Activated CD8-positive, alpha-beta memory T cell treated with anti-CD3 and anti-CD28 coated beads for 1 hour (primary cell): Measurements from ENCODE around the gene UPK2.
A peak's percentile ranks its signal among the peaks of the same experiment; 100 is the strongest.

ENCODE experiments used
- DNase-seq, 2 donors: peaks; one replicate each; pipeline ENCODE4 v3.0.0-alpha.2; 2020; ENCODE audit warnings: low read depth in 1 of 2; ENCODE audit errors: extremely low read depth in 1 of 2

Gene UPK2

DNA sequence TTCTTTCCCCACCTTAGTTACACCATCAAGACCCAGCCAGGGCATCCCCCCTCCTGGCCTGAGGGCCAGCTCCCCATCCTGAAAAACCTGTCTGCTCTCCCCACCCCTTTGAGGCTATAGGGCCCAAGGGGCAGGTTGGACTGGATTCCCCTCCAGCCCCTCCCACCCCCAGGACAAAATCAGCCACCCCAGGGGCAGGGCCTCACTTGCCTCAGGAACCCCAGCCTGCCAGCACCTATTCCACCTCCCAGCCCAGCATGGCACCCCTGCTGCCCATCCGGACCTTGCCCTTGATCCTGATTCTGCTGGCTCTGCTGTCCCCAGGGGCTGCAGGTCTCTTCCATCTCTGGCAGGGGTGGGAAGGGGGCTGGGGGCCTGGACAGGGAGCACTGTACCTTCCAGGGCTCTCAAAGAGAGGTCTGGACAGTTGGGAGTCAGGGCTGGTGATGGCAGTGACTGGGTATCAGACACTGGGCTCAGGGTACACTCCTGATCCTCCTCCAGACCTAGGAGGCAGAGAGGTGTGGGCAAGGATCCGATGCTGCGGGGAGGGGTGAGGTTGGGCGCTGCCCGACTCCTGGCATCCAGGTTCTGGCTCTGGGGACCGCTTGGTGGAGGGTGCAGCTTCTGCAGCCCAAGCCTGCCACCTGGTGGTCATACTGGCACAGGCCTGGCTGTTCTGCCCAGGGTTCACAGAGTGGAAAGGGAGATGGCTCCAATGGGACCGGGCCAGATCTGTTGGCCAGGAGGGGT lies at the start of gene UPK2:
Gene UPK2, plus strand, starts transcription at position 205 of the 753 bp plus-strand sequence. Its CDS starts 53 bp downstream, at position 258.
- DNase-seq: peak; percentile 80 to 84

- peak; percentile 61 to 73 for DNase-seq
Observed at GRCh38 chr11:118907051-118908042, 48.8 kb upstream of the UPK2 start.

DNA sequence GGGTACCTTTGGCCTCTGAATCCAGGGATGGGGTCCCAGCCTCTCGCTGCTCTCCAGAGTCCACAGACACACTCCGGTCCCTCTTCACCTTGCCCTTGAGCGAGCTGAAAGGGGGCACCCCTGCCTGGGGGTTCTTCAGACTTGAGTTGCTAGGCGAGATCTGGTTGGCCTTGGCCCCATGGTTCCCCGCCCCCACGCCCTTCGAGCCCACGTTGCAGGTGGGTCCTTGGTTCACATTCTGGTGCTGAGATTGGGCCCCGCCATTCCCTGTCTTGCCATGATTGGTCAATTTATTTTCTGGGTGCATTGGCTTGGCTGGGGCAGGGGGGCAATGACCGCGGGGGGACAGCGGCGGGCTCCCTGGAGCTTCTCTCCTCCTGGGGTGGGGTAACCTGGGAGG lies 47.8 kb upstream of the UPK2 start:
- DNase-seq: no peak

DNA sequence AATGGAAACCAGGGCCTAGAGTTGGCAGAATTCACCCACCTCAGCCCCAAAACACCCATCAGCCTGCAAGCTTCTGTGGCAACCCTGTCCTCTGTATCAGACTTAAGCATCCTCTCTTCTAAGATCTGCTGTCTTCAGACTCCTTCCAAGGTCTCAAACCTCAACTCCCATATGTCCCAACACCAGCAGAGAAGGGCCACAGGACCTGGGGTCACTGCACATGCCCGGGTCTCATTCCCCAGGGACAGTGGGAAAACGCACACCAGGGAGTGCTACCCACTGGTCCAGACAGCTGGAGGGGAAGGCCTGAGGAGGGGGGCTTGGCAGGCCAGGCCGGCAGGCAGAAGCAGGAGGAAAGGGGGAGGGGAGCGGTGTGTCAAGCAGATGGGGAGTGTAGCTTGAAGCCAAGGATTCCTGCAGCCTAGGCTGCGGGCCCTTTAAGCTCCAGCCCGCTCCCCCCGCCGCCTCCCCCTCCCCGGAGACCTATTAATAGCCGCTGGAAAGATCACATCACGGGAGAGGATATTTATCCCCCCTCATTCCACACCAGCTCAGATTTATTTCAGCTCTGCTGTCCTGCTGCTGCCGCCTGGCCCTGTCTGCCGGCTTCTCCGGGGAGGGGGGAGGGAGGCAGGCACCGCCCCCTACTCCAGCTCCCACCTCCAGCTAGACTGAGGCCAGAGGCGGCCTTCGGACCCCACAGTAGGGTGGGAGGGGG lies 47.0 kb upstream of the UPK2 start:
- DNase-seq: no peak

DNA sequence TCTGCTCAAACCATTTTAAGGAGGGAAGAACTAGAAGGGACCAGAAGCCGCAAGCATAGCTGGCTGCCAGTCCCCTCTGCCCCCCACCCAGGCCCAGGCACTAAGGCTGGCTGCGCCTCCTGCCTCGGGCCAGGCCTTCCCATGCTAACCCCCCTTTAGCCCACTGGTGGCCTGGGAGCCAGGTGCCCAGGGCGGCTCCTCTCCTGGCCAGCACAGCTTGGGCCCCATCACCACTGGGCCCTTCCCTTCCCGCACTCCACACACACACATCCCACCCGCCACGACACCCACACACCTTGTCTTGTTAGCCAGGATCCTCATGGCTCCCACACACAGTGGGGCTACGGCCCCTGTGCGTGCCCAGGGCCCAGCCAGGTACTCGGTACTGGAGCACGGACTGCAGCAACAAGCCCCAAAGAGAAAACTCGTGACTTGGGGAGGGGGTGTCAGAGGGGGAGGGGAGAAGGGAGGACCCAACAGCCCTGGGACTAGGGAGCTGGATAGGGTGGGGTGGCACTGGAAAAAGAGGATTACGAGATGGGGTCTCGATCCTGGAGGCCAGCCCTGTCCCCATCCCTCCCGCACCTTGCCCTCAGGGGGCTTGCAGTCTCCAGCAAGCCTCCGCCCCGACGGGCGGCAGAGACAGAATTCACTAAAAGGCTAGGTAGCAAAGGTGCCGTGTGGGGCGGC lies 46.3 kb upstream of the UPK2 start:
- no peak for DNase-seq

DNA sequence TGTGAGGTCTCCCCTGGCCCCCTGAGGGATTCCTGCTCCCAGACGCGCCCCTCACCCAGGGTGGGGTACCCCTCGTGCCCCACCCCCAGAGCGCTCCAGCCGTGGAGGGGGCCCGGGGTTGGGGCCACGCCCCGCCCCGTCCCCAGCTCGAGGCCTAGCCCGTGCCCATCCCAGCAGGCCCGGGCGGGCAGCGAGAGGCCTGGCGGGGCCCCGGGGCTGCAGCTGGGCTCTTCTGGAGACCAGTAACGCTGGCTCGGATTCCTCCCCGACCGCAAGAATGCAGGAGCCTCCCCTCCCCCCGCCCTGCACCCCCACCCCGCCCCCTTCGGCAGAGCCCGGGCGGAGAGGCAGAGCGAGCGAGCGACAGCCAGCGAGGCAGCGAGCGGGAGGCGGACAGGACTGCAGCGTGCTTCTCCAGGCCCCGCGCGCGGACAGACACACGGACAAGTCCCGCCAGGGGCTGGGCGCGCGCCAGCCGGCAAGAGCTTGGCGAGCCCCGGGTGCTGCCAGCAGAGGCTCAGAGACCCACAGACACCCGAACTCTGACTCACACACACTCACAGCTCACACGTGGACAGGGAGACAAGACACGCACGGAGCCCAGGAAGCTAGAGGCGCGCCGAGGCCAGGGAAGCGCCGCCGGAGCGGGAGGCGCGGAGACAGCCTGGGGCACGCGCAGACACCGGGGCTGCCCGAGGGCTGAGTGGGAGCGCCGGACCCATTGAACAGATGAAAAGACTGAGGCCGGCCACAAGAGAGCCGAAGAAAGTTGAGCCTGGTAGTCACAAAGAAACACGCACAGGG lies 45.6 kb upstream of the UPK2 start:
- no peak for DNase-seq

DNA sequence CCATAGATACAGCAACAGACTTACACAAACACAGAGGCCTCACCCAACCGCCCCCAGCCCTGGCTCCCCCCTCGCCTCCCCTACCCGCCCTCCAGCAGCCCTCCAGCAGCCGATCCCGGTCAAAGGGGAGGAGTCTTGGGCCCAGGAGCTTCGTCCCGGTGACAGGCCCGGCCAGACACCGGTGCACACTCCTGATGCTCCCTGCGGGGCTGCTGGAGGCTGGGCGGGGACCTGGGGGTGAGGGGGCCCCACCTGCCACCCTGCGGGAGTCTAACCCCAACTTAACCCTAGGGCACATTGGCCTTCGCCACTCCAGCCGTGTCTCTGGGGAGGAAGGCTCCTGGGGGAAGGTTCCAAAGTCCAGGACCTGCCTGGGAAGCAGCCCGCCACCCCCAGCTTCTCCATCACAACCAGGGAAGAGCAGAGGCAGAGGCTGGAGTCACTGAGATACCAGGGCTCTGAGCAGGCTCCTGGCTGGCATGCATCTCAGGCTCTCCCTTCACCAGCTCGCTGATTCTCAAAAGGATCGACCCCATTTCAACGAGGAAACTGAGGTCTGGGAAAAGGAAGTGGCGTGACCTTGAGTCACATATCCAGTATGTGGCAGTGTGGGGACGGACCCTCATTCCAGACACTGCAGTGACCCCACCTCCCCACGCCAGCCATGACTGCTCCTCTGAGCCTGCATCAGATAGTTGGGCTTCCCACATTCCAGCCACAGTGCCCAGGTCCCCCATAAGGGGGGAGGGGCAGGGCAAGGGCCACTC lies 44.8 kb upstream of the UPK2 start:
- DNase-seq: no peak

DNA sequence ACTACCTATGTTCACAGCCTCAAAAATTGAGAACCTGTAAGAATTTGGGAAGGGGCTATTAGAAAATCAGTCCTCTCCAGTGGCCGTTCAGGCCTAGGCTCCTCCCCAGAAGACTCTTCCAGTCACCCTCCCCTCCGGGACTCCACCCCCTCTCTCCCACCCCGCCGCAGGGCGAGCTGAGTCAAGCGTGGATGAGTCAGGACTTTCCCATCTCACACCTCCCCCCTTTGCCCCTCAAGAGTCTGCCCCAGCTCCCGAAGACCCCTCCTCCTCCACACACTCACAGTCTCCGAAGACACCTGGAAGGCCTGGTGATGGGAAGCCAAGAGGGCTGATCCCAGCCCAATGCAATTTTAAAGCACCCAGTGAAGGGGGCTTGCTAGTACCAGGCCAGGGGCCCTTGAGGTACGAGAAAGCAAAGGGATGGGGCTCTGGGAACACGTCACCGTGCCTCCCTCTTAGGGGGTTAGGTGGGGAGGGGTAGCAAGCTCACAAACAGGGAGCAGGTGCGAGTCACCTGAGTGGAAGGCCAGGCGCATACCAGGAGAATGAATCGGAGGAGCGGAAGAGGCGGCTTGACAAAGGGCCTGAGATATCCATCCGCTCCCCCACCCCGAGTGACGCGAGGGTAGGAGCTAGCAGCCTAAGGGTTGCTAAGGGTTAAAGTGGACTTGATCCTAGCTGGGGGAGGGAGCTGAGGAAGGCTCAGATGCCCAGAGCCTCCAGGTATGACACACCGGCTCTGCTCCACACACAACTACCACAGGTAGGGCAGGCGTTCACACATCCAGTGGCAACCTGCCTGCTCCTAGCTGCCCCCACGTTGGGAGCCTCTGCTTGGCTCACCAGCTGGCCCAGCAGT lies 44.0 kb upstream of the UPK2 start:
- DNase-seq: peak; percentile 70 to 74

GRCh38 chr11:118912742-118913410 lies 43.2 kb upstream of the UPK2 start:
- DNase-seq: no peak

- no peak for DNase-seq
Observed at GRCh38 chr11:118913411-118914125, 42.5 kb upstream of the UPK2 start.

GRCh38 chr11:118914178-118914918 lies 41.8 kb upstream of the UPK2 start:
- peak in 1 of 2 donors; percentile 57 for DNase-seq

- DNase-seq: no peak
Observed at GRCh38 chr11:118914987-118915386, 41.1 kb upstream of the UPK2 start.

DNA sequence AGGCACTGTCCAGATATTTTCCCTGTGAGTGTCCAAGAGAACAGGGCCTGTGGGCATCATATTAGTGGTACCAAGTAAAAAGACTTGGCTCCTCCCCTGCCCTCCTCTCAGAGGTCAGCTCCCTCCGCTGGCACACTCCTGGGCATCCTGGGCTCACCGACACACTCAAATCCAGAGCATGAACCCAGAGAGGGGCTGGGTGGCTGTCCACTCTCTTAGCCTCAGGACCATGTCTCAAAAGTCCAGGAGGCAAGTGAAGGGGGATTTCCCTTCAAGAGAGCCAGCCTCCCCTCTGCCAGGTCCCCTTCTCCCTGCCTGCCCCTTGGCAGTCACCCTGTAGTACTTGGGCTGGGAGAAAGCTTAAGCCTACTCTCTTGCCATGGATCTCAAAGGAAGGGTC lies 40.7 kb upstream of the UPK2 start:
- no peak for DNase-seq

- DNase-seq: no peak
Observed at GRCh38 chr11:118915941-118916841, 39.9 kb upstream of the UPK2 start.

GRCh38 chr11:118916842-118917388 lies 39.2 kb upstream of the UPK2 start:
- no peak for DNase-seq
